Stimulated activated CD4-positive, alpha-beta T cell treated with anti-CD3 and anti-CD28 coated beads, Interleukin-2, amount 100 ng/mL, for 24 hours (primary cell): ENCODE data around the gene CNKSR2.

Experiments
- DNase-seq, 2 donors: peaks; one replicate each; pipeline ENCODE4 v3.0.0-alpha.2; 2020

The CNKSR2 gene

GRCh38 chrX:21678048-21678612 lies 303.9 kb downstream of the CNKSR2 start:
- DNase-seq, result no peak

- DNase-seq, result no peak
Observed at GRCh38 chrX:21683941-21684340, 309.7 kb downstream of the CNKSR2 start.

- DNase-seq, result no peak
Observed at GRCh38 chrX:21691512-21692018, 317.3 kb downstream of the CNKSR2 start.

- no peak for DNase-seq
Observed at GRCh38 chrX:21698272-21698671, 324.1 kb downstream of the CNKSR2 start.

- no peak for DNase-seq
Observed at GRCh38 chrX:21699136-21699535, 324.9 kb downstream of the CNKSR2 start.

GRCh38 chrX:21700275-21700674 lies 326.1 kb downstream of the CNKSR2 start:
- no peak for DNase-seq

- no peak for DNase-seq
Observed at GRCh38 chrX:21700967-21701366, 326.7 kb downstream of the CNKSR2 start.

GRCh38 chrX:21702725-21703124 lies 328.5 kb downstream of the CNKSR2 start:
- DNase-seq, result no peak
